Astrocyte of the spinal cord (primary cell): ENCODE data around the gene USHBP1.

Experiments used
- DNase-seq: peaks from one replicate; pipeline ENCODE4 v3.0.0; 2011; ENCODE audit warnings: low read depth, low spot score
- H3K4me3 ChIP-seq: 2 replicates; pipeline ENCODE4 v1.5.1; 2011; ENCODE audit warnings: low read depth, mild to moderate bottlenecking, low read length, moderate library complexity
- in situ Hi-C: cut with HindIII; loops from 2 replicates; pipeline ENCODE4 v1.10.0; 2017; ENCODE audit warnings: low sequenced_read_pairs
- TF ChIP-seq, protein P1 (sequence below): IDR thresholded peaks from 2 replicates; pipeline ENCODE4 v1.5.1; 2012; ENCODE audit warnings: low read depth, mild to moderate bottlenecking, low read length, inconsistent platforms

The USHBP1 gene

GRCh38 chr19:17263712-17264640 is 569 bp downstream of the USHBP1 start:
- in situ Hi-C loops = no loop called here
- H3K4me3 ChIP-seq = no peak overlapping the region
- TF ChIP-seq, protein P1, sequence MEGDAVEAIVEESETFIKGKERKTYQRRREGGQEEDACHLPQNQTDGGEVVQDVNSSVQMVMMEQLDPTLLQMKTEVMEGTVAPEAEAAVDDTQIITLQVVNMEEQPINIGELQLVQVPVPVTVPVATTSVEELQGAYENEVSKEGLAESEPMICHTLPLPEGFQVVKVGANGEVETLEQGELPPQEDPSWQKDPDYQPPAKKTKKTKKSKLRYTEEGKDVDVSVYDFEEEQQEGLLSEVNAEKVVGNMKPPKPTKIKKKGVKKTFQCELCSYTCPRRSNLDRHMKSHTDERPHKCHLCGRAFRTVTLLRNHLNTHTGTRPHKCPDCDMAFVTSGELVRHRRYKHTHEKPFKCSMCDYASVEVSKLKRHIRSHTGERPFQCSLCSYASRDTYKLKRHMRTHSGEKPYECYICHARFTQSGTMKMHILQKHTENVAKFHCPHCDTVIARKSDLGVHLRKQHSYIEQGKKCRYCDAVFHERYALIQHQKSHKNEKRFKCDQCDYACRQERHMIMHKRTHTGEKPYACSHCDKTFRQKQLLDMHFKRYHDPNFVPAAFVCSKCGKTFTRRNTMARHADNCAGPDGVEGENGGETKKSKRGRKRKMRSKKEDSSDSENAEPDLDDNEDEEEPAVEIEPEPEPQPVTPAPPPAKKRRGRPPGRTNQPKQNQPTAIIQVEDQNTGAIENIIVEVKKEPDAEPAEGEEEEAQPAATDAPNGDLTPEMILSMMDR = no peak
- no peak for DNase-seq

GRCh38 chr19:17262557-17262956 is 2.0 kb downstream of the USHBP1 start:
- H3K4me3 ChIP-seq = no peak overlapping the region
- in situ Hi-C loops = no loop called here
- TF ChIP-seq, protein P1 = no peak
- DNase-seq = no peak

GRCh38 chr19:17260842-17261325 is 3.7 kb downstream of the USHBP1 start:
- in situ Hi-C loops = no loop called here
- H3K4me3 ChIP-seq = no peak overlapping the region
- DNase-seq = peak; percentile 62
- TF ChIP-seq, protein P1 = peak; percentile 86

GRCh38 chr19:17259934-17260333 is 4.6 kb downstream of the USHBP1 start:
- in situ Hi-C loops = no loop called here
- TF ChIP-seq, protein P1 = no peak
- H3K4me3 ChIP-seq = no peak overlapping the region
- no peak for DNase-seq

DNA sequence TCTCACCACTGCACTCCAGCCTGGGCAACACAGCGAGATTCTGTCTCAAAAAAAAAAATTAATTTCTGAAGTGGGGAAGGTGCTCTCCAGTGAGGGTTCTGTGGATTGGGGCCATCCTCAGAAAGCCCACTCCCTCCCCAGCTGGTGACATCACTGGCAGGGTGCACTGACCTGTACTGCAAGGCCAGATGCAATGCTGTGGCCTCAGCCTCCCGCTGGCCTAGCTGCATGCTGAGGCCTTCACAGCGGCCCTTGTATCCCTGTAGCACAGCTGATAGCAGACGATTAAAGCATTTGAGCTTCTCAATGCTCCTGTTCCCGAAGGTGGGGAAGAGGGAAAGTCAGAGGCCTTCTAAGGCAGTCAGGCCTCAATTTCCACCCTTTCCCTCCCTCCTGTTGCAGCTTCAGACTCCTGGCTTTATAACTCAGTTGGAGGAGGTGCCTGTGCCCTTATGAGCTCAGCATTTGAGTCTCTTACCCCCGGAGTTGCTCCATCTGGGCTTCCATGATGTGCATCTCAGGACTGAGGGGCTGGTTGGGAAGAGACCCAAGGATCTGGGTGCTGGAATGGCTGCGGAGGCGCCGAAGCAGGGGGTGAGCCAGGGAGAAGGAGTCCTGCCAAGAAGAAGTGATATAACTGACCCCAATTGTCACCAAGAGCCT is 5.3 kb downstream of the USHBP1 start:
- H3K4me3 ChIP-seq = no peak overlapping the region
- in situ Hi-C loops = no loop called here
- peak; percentile 30 for DNase-seq
- TF ChIP-seq, protein P1 = no peak

- no peak for DNase-seq
- in situ Hi-C loops = no loop called here
- TF ChIP-seq, protein P1 = no peak
- no peak overlapping the region for H3K4me3 ChIP-seq
Measured at GRCh38 chr19:17256130-17256529, 8.4 kb downstream of the USHBP1 start.
